Epithelial cell of proximal tubule (primary cell): Measurements from ENCODE around the gene POLR1A. TPM values are rescaled to one million over a fixed set of nuclear protein-coding genes. Genes with fewer than 3 reads are reported as not detected.

Source experiments
- DNase-seq: peaks from one replicate; pipeline ENCODE4 v3.0.0-alpha.2; 2011; ENCODE audit warnings: low read depth
- H3K4me3 ChIP-seq: 2 replicates; pipeline ENCODE4 v1.5.1; 2011; ENCODE audit warnings: low read depth, mild to moderate bottlenecking, low read length
- CTCF ChIP-seq: conservative IDR thresholded peaks from 2 replicates; pipeline ENCODE4 v1.5.1; 2012; ENCODE audit warnings: low read depth, mild to moderate bottlenecking, low read length
- total RNA-seq: library from RNA; depleted of rRNA; stranded (reverse); fragments of >200 nt; gene quantifications from 2 replicates; pipeline ENCODE4 v1.2.3, GENCODE V29; 2015

POLR1A gene
- total RNA-seq, 1 donor from 2014 or later, result 23.1 TPM

- no peak for DNase-seq
- no peak for TF ChIP-seq CTCF
- H3K4me3 ChIP-seq, result no peak overlapping the region
These were observed 119.6 kb downstream of the POLR1A start for GRCh38 chr2:85986121-85986520.

- H3K4me3 ChIP-seq, result no peak overlapping the region
- no peak for DNase-seq
- TF ChIP-seq CTCF, result no peak
These were observed 120.9 kb downstream of the POLR1A start for GRCh38 chr2:85984788-85985187.

GRCh38 chr2:85983766-85984165 is 121.9 kb downstream of the POLR1A start:
- no peak for DNase-seq
- no peak overlapping the region for H3K4me3 ChIP-seq
- no peak for TF ChIP-seq CTCF

GRCh38 chr2:85981579-85982247 is 124.0 kb downstream of the POLR1A start:
- no peak for DNase-seq
- H3K4me3 ChIP-seq, result no peak overlapping the region
- no peak for TF ChIP-seq CTCF

- TF ChIP-seq CTCF, result no peak
- DNase-seq, result no peak
- H3K4me3 ChIP-seq, result no peak overlapping the region
These were observed 126.6 kb downstream of the POLR1A start for GRCh38 chr2:85978883-85979780.

- no peak for TF ChIP-seq CTCF
- no peak overlapping the region for H3K4me3 ChIP-seq
- DNase-seq, result no peak
These were observed 129.4 kb downstream of the POLR1A start for GRCh38 chr2:85976106-85976920.
